H1 (cell line): ENCODE results near the gene LMAN1. TPM values are rescaled to one million over a fixed set of nuclear protein-coding genes. Genes with fewer than 3 reads are reported as not detected.
A peak's percentile ranks its signal among the peaks of the same experiment; 100 is the strongest.

Experiments used
- ASH2L ChIP-seq: fragments of 200-600, 300-600 bp; sonication (generic); IDR thresholded peaks from one replicate; pipeline ENCODE4 v1.7.1; 2017; ENCODE audit warnings: low read length
- CBX5 ChIP-seq: fragments of 300-800, 300-1000 bp; sonication (generic); IDR thresholded peaks from 2 replicates; pipeline ENCODE4 v1.7.1; 2016; ENCODE audit warnings: antibody characterized with exemption, low read length, low read depth
- CHD2 ChIP-seq: IDR thresholded peaks from 2 replicates; pipeline ENCODE4 v1.6.1; 2012; ENCODE audit warnings: low read length, improper control_type of control experiment
- MAFK ChIP-seq: IDR thresholded peaks from 2 replicates; pipeline ENCODE4 v1.6.1; 2012; ENCODE audit warnings: low read depth, mild to moderate bottlenecking, improper control_type of control experiment, low read length
- POLR2AphosphoS5 ChIP-seq: IDR thresholded peaks from 2 replicates; pipeline ENCODE4 v1.6.1; 2011; ENCODE audit warnings: low read depth, low read length
- RAD21 ChIP-seq, 2 experiments: IDR thresholded peaks in 1 of 2; conservative IDR thresholded peaks in 1 of 2; 2 replicates each; pipeline ENCODE4 v1.6.1; 2011; ENCODE audit warnings: low read depth in 2 of 2, low read length in 2 of 2, improper control_type of control experiment in 1 of 2, inconsistent platforms in 1 of 2, mild to moderate bottlenecking in 1 of 2, moderate library complexity in 1 of 2
- SIN3A ChIP-seq, 2 experiments: IDR thresholded peaks in 1 of 2; conservative IDR thresholded peaks in 1 of 2; 2 replicates each; pipeline ENCODE4 v1.6.1; 2011 to 2012; ENCODE audit warnings: low read length in 2 of 2, improper control_type of control experiment in 1 of 2, low read depth in 1 of 2, mild to moderate bottlenecking in 1 of 2
- TBP ChIP-seq: IDR thresholded peaks from 2 replicates; pipeline ENCODE4 v1.6.1; 2011; ENCODE audit warnings: low read depth, low read length, improper control_type of control experiment
- TEAD4 ChIP-seq: IDR thresholded peaks from 2 replicates; pipeline ENCODE4 v1.6.1; 2012; ENCODE audit warnings: low read depth, low read length, inconsistent platforms, mixed read lengths
- polyA plus RNA-seq, 7 experiments: library from polyadenylated mRNA; depleted of rRNA in 3 of 7; stranded (reverse) in 5 of 7; unstranded in 2 of 7; fragments of >200 nt in 5 of 7; fragments of 200-250 nt in 2 of 7; gene quantifications; 1 replicate in 5 of 7; 2 replicates in 1 of 7; 4 replicates in 1 of 7; pipeline versions ENCODE4 v1.2.1 to v1.2.3, GENCODE V29; 2011 to 2013; ENCODE audit warnings: missing spikeins in 2 of 7, mixed read lengths in 2 of 7
- total RNA-seq: library from RNA; stranded (reverse); fragmentation: NEBNext Ultra II Directional; extraction: Animal tissue kit (Norgen Biotek cat#: 25700); gene quantifications from 2 replicates; pipeline ENCODE4 v1.2.1, GENCODE V29; 2021
- TF ChIP-seq, protein P1 (sequence below): fragments of 300-600 bp; sonication (generic); IDR thresholded peaks from 2 replicates; pipeline ENCODE4 v1.7.1; 2012; ENCODE audit warnings: low read length, moderate library complexity, mild to moderate bottlenecking, inconsistent platforms; ENCODE audit not compliant: insufficient replicate concordance

The LMAN1 gene
- total and polyA plus RNA-seq, 2 of the 8 experiments (the other 6 are each of a cell fraction or from before 2014, with no cell fraction given): 20.3 to 73.6 TPM

DNA sequence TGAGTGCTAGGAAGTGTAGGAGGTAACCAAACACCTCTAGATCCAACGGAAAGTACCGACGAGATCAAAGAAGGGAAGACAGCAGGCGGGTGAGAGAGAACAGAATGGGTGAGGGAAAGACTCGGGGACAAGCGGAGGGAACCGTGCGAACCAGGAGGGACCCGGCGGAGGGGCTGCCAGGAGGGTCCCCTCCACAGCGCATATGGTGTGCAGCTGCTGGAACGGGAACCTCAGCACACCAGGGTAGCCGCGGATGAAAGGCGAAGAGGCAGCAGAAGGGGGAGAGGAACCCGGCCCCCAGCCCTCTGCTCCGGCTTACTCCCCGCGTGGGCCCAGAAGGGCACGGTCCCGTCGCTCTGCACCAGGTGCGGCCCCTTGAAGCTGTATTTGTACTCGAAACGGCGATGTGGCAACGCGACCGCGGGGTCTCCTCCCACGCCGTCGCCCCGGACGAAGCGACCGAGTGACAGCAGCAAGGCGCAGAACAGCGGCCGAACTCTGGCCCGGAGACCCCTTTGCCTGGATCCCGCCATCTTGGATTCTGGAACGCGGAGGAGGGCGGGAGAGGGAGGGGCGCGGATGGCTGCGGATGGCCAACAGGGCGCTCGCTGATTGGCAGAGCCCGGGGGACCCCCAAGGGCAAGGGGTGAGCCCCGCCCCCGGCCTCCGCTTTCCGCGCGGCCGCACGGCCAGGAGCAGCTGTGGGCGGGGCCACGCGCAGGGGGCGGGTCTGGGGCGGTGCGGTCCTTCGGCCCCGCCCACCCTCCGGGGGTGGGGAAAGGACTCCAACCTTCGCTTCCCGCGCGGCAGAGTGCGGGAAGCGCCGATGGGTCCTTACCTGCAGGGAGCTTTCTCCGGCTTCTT, at the start of gene LMAN1 (continued):
- TF ChIP-seq TEAD4 (no peak), POLR2AphosphoS5 (peak; percentile 78), TBP (no peak; the same call in none of the 2 replicates), SIN3A (conservative IDR thresholded peaks at IDR 0.05 in 1 of 2, IDR thresholded peaks at IDR 0.05 in 1 of 2; ENCODE audit: low read depth in 1 of 2, low read length in 2 of 2) (peak; percentile 71; a peak in 3 of 4 replicates), ASH2L (peak; percentile 70), CBX5 (no peak), RAD21 (IDR thresholded peaks at IDR 0.05 in 1 of 2, conservative IDR thresholded peaks at IDR 0.05 in 1 of 2; ENCODE audit: low read depth in 2 of 2, low read length in 2 of 2) (no peak), MAFK (no peak), CHD2 (no peak)
- TF ChIP-seq, protein P1, sequence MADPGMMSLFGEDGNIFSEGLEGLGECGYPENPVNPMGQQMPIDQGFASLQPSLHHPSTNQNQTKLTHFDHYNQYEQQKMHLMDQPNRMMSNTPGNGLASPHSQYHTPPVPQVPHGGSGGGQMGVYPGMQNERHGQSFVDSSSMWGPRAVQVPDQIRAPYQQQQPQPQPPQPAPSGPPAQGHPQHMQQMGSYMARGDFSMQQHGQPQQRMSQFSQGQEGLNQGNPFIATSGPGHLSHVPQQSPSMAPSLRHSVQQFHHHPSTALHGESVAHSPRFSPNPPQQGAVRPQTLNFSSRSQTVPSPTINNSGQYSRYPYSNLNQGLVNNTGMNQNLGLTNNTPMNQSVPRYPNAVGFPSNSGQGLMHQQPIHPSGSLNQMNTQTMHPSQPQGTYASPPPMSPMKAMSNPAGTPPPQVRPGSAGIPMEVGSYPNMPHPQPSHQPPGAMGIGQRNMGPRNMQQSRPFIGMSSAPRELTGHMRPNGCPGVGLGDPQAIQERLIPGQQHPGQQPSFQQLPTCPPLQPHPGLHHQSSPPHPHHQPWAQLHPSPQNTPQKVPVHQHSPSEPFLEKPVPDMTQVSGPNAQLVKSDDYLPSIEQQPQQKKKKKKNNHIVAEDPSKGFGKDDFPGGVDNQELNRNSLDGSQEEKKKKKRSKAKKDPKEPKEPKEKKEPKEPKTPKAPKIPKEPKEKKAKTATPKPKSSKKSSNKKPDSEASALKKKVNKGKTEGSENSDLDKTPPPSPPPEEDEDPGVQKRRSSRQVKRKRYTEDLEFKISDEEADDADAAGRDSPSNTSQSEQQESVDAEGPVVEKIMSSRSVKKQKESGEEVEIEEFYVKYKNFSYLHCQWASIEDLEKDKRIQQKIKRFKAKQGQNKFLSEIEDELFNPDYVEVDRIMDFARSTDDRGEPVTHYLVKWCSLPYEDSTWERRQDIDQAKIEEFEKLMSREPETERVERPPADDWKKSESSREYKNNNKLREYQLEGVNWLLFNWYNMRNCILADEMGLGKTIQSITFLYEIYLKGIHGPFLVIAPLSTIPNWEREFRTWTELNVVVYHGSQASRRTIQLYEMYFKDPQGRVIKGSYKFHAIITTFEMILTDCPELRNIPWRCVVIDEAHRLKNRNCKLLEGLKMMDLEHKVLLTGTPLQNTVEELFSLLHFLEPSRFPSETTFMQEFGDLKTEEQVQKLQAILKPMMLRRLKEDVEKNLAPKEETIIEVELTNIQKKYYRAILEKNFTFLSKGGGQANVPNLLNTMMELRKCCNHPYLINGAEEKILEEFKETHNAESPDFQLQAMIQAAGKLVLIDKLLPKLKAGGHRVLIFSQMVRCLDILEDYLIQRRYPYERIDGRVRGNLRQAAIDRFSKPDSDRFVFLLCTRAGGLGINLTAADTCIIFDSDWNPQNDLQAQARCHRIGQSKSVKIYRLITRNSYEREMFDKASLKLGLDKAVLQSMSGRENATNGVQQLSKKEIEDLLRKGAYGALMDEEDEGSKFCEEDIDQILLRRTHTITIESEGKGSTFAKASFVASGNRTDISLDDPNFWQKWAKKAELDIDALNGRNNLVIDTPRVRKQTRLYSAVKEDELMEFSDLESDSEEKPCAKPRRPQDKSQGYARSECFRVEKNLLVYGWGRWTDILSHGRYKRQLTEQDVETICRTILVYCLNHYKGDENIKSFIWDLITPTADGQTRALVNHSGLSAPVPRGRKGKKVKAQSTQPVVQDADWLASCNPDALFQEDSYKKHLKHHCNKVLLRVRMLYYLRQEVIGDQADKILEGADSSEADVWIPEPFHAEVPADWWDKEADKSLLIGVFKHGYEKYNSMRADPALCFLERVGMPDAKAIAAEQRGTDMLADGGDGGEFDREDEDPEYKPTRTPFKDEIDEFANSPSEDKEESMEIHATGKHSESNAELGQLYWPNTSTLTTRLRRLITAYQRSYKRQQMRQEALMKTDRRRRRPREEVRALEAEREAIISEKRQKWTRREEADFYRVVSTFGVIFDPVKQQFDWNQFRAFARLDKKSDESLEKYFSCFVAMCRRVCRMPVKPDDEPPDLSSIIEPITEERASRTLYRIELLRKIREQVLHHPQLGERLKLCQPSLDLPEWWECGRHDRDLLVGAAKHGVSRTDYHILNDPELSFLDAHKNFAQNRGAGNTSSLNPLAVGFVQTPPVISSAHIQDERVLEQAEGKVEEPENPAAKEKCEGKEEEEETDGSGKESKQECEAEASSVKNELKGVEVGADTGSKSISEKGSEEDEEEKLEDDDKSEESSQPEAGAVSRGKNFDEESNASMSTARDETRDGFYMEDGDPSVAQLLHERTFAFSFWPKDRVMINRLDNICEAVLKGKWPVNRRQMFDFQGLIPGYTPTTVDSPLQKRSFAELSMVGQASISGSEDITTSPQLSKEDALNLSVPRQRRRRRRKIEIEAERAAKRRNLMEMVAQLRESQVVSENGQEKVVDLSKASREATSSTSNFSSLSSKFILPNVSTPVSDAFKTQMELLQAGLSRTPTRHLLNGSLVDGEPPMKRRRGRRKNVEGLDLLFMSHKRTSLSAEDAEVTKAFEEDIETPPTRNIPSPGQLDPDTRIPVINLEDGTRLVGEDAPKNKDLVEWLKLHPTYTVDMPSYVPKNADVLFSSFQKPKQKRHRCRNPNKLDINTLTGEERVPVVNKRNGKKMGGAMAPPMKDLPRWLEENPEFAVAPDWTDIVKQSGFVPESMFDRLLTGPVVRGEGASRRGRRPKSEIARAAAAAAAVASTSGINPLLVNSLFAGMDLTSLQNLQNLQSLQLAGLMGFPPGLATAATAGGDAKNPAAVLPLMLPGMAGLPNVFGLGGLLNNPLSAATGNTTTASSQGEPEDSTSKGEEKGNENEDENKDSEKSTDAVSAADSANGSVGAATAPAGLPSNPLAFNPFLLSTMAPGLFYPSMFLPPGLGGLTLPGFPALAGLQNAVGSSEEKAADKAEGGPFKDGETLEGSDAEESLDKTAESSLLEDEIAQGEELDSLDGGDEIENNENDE: no peak
